CD4-positive, alpha-beta memory T cell (primary cell): ENCODE results near the gene ERVH48-1. TPM values are rescaled to one million over a fixed set of nuclear protein-coding genes. Genes with fewer than 3 reads are reported as not detected.

ENCODE experiments used
- CTCF ChIA-PET: fragments of 350-600 bp; sonication (Branson Sonifier 250); formaldehyde crosslinking; loops from one replicate; lab custom pipeline; 2021; ENCODE audit warnings: inconsistent platforms; ENCODE audit not compliant: partially characterized antibody; lab: Charles Lee
- POLR2A ChIA-PET: fragments of 350-600 bp; sonication (Branson Sonifier 250); formaldehyde crosslinking; loops from one replicate; lab custom pipeline; 2021; ENCODE audit not compliant: partially characterized antibody; lab: Charles Lee
- DNase-seq, 5 donors: peaks; one replicate each; pipeline versions ENCODE4 v3.0.0 to v3.0.0-alpha.2; 2020 to 2022; ENCODE audit warnings: mixed read lengths in 1 of 5
- H3K27ac ChIP-seq: one replicate; pipeline ENCODE4 v1.7.0; 2013; ENCODE audit warnings: low read depth, low read length
- H3K27me3 ChIP-seq: 2 replicates; pipeline ENCODE4 v1.7.0; 2013; ENCODE audit warnings: mild to moderate bottlenecking, low read length, moderate library complexity; ENCODE audit not compliant: insufficient read depth
- H3K36me3 ChIP-seq: 2 replicates; pipeline ENCODE4 v1.7.0; 2013; ENCODE audit warnings: mild to moderate bottlenecking, low read length, moderate library complexity; ENCODE audit not compliant: insufficient read depth
- H3K4me1 ChIP-seq: 2 replicates; pipeline ENCODE4 v1.7.0; 2013; ENCODE audit warnings: mild to moderate bottlenecking, low read length, moderate library complexity; ENCODE audit not compliant: insufficient read depth
- H3K4me3 ChIP-seq, 2 donors: one replicate each; pipeline ENCODE4 v1.7.0; 2013; ENCODE audit warnings: low read length in 2 of 2, mild to moderate bottlenecking in 1 of 2
- H3K9me3 ChIP-seq, 2 donors: one replicate each; pipeline ENCODE4 v1.7.0; 2013; ENCODE audit warnings: low read length in 2 of 2, control low read depth in 1 of 2; ENCODE audit not compliant: control insufficient read depth in 1 of 2
- H3K27ac Mint-ChIP-seq, 7 donors: one replicate each; pipeline ENCODE4 v1.8.0; 2020 to 2021; ENCODE audit warnings: mixed read lengths in 7 of 7, mild to moderate bottlenecking in 6 of 7, inconsistent platforms in 3 of 7, moderate library complexity in 3 of 7
- H3K27me3 Mint-ChIP-seq, 2 donors: one replicate each; pipeline ENCODE4 v1.8.0; 2020 to 2021; ENCODE audit warnings: mixed read lengths in 2 of 2
- H3K36me3 Mint-ChIP-seq, 2 donors: one replicate each; pipeline ENCODE4 v1.8.0; 2020 to 2021; ENCODE audit warnings: mixed read lengths in 2 of 2, inconsistent platforms in 1 of 2, mild to moderate bottlenecking in 1 of 2
- H3K4me1 Mint-ChIP-seq, 4 donors: one replicate each; pipeline ENCODE4 v1.8.0; 2020 to 2021; ENCODE audit warnings: mixed read lengths in 4 of 4, mild to moderate bottlenecking in 1 of 4
- H3K4me3 Mint-ChIP-seq, 8 donors: one replicate each; pipeline ENCODE4 v1.8.0; 2020 to 2021; ENCODE audit warnings: mixed read lengths in 8 of 8, mild to moderate bottlenecking in 7 of 8, moderate library complexity in 6 of 8, inconsistent platforms in 3 of 8
- H3K9me3 Mint-ChIP-seq, 8 donors: one replicate each; pipeline ENCODE4 v1.8.0; 2020 to 2021; ENCODE audit warnings: mixed read lengths in 8 of 8, mild to moderate bottlenecking in 5 of 8, inconsistent platforms in 3 of 8, moderate library complexity in 1 of 8
- intact Hi-C: fragments of 100-400 bp; cut with micrococcal nuclease; formaldehyde crosslinking; loops from one replicate; pipeline ENCODE4 v1.15.1; 2023
- polyA plus RNA-seq, 2 donors: library from polyadenylated mRNA; unstranded; fragments of 300-500 nt; fragmentation: Illumina TruSeq; gene quantifications; one replicate each; pipeline ENCODE4 v1.2.3, GENCODE V29; 2021
- total RNA-seq, 2 experiments: library from RNA; stranded (reverse); gene quantifications; one replicate each; pipeline ENCODE4 v1.2.3, GENCODE V29; 2021

ERVH48-1 gene
- total RNA-seq: not detected
- not detected for polyA plus RNA-seq

- no peak within 1 kb of the TSS for H3K4me3 Mint-ChIP-seq
- intact Hi-C loops: no loop called here
- H3K36me3 ChIP-seq: no peaks in the 10 kb centered on the region
- no peaks in the 10 kb centered on the region for H3K27me3 ChIP-seq
- H3K4me1 ChIP-seq: peaks cover 14% of the 10 kb centered on the region
- CTCF ChIA-PET: interaction anchor here (0.7 kb wide), 1 partner anchor 378 kb away, joined by 3 read pairs; no protein-coding TSS in a partner anchor
- H3K27ac ChIP-seq: no peak within 1 kb of the TSS
- DNase-seq: no peak
- H3K27me3 Mint-ChIP-seq: no peaks in the 10 kb centered on the region
- POLR2A ChIA-PET: no interaction called here
- no peak within 1 kb of the TSS for H3K27ac Mint-ChIP-seq
- H3K36me3 Mint-ChIP-seq: no peaks in the 10 kb centered on the region
- no peaks in the 10 kb centered on the region for H3K9me3 ChIP-seq
- peaks cover 10 to 12% (median 12%) of the 10 kb centered on the region in 4 donors for H3K4me1 Mint-ChIP-seq
- no peak within 1 kb of the TSS for H3K4me3 ChIP-seq
- H3K9me3 Mint-ChIP-seq: no peaks in the 10 kb centered on the region
Measured at GRCh38 chr21:42925114-42925926, at the start of gene ERVH48-1. Gene ERVH48-1, minus strand, starts transcription at chr21:42925630. Its CDS starts 6,624 bp downstream, at chr21:42919006.

- H3K27me3 ChIP-seq: no peaks in the 10 kb centered on the region
- CTCF ChIA-PET: no interaction called here
- H3K4me3 Mint-ChIP-seq: peak within 1 kb of the TSS; percentile 84 to 95 (median 90)
Measured at GRCh38 chr21:42973991-42974831, 48.8 kb upstream of the ERVH48-1 start, which contains the start of gene PKNOX1. Gene PKNOX1, plus strand, starts transcription at chr21:42974562. Its CDS starts 29,820 bp downstream, at chr21:43004382.

GRCh38 chr21:42973309-42973990 is 48.0 kb upstream of the ERVH48-1 start:
- DNase-seq: no peak
- POLR2A ChIA-PET: interaction anchor here (0.7 to 2.7 kb wide), 10 partner anchors 17 to 1684 kb away, joined by 3 to 35 read pairs (median 4); partner anchors contain the start of genes CFAP410, KRTAP12-3, NDUFV3 and RRP1
- Mint-ChIP-seq H3K27me3 (no peaks in the 10 kb centered on the region), H3K36me3 (peaks cover 0 to 9% of the 10 kb centered on the region in 2 donors), H3K4me1 (peaks cover 14 to 42% (median 26%) of the 10 kb centered on the region in 4 donors), H3K9me3 (no peaks in the 10 kb centered on the region), H3K27ac (peak overlapping the region; percentile 88 to 93 (median 91)), H3K4me3 (peak overlapping the region; percentile 69 to 92 (median 81))
- Histone ChIP-seq H3K36me3 (no peaks in the 10 kb centered on the region), H3K27ac (peak overlapping the region; percentile 91), H3K4me1 (peaks cover 25% of the 10 kb centered on the region), H3K27me3 (no peaks in the 10 kb centered on the region), H3K9me3 (no peaks in the 10 kb centered on the region), H3K4me3 (peak overlapping the region; percentile 51 to 94)
- CTCF ChIA-PET: no interaction called here
- intact Hi-C loops: loop anchor here (5.0 kb wide), 1 partner anchor 1364 kb away; the partner anchor contains the start of gene CFAP410

More at GRCh38 chr21:42973991-42974831, 48.8 kb upstream of the ERVH48-1 start, which contains the start of gene PKNOX1:
- Histone ChIP-seq H3K36me3 (no peaks in the 10 kb centered on the region), H3K27ac (peak within 1 kb of the TSS; percentile 91), H3K4me3 (peak within 1 kb of the TSS; percentile 70 to 94), H3K9me3 (no peaks in the 10 kb centered on the region), H3K4me1 (peaks cover 25% of the 10 kb centered on the region)
- Mint-ChIP-seq H3K9me3 (no peaks in the 10 kb centered on the region), H3K36me3 (peaks cover 4 to 15% of the 10 kb centered on the region in 2 donors), H3K4me1 (peaks cover 16 to 42% (median 30%) of the 10 kb centered on the region in 4 donors), H3K27ac (peak within 1 kb of the TSS; percentile 91 to 98 (median 93)), H3K27me3 (no peaks in the 10 kb centered on the region)
- intact Hi-C loops: loop anchor here (1.0 to 5.0 kb wide), 5 partner anchors 81 to 1363 kb away; partner anchors contain the start of genes CFAP410, NDUFV3, RSPH1 and WDR4
- POLR2A ChIA-PET: interaction anchor here (0.7 to 2.7 kb wide), 9 partner anchors 16 to 1683 kb away, joined by 3 to 35 read pairs (median 4); partner anchors contain the start of genes CFAP410, KRTAP12-3, NDUFV3 and RRP1
- DNase-seq: peak; percentile 99 to 100 (median 99)

- H3K27me3 ChIP-seq: no peaks in the 10 kb centered on the region
- no peak for DNase-seq
- CTCF ChIA-PET: no interaction called here
- Mint-ChIP-seq H3K27ac (no peak overlapping the region), H3K27me3 (no peaks in the 10 kb centered on the region), H3K4me3 (peak overlapping the region in 1 of 8 donors; percentile 20), H3K36me3 (peaks cover 0 to 8% of the 10 kb centered on the region in 2 donors), H3K9me3 (no peaks in the 10 kb centered on the region), H3K4me1 (peaks cover 11 to 30% (median 18%) of the 10 kb centered on the region in 4 donors)
- no peaks in the 10 kb centered on the region for H3K36me3 ChIP-seq
- POLR2A ChIA-PET: no interaction called here
- intact Hi-C loops: loop anchor here (5.0 kb wide), 1 partner anchor 1365 kb away; the partner anchor contains the start of gene CFAP410
- peaks cover 25% of the 10 kb centered on the region for H3K4me1 ChIP-seq
- H3K27ac ChIP-seq: no peak overlapping the region
- no peak overlapping the region for H3K4me3 ChIP-seq
- no peaks in the 10 kb centered on the region for H3K9me3 ChIP-seq
Measured at GRCh38 chr21:42971897-42972275, 46.5 kb upstream of the ERVH48-1 start.

GRCh38 chr21:42970946-42971653 is 45.7 kb upstream of the ERVH48-1 start:
- Mint-ChIP-seq H3K4me3 (no peak overlapping the region), H3K9me3 (no peaks in the 10 kb centered on the region), H3K27ac (peak overlapping the region in 2 of 7 donors; percentile 48 to 52), H3K4me1 (peaks cover 3 to 22% (median 11%) of the 10 kb centered on the region in 4 donors), H3K36me3 (peaks cover 0 to 8% of the 10 kb centered on the region in 2 donors), H3K27me3 (no peaks in the 10 kb centered on the region)
- peaks cover 20% of the 10 kb centered on the region for H3K4me1 ChIP-seq
- H3K27ac ChIP-seq: no peak overlapping the region
- no peaks in the 10 kb centered on the region for H3K36me3 ChIP-seq
- ChIA-PET POLR2A (no interaction called here), CTCF (no interaction called here)
- no peak overlapping the region for H3K4me3 ChIP-seq
- no peak for DNase-seq
- H3K9me3 ChIP-seq: no peaks in the 10 kb centered on the region
- H3K27me3 ChIP-seq: no peaks in the 10 kb centered on the region
- intact Hi-C loops: loop anchor here (5.0 kb wide), 1 partner anchor 1366 kb away; the partner anchor contains the start of gene CFAP410

- Mint-ChIP-seq H3K36me3 (no peaks in the 10 kb centered on the region), H3K4me3 (no peak overlapping the region), H3K4me1 (peaks cover 0 to 9% (median 5%) of the 10 kb centered on the region in 4 donors), H3K27me3 (no peaks in the 10 kb centered on the region), H3K27ac (no peak overlapping the region), H3K9me3 (no peaks in the 10 kb centered on the region)
- Histone ChIP-seq H3K4me1 (peaks cover 12% of the 10 kb centered on the region), H3K9me3 (no peaks in the 10 kb centered on the region), H3K4me3 (no peak overlapping the region), H3K27ac (no peak overlapping the region), H3K27me3 (no peaks in the 10 kb centered on the region), H3K36me3 (no peaks in the 10 kb centered on the region)
- DNase-seq: no peak
- POLR2A ChIA-PET: no interaction called here
- CTCF ChIA-PET: no interaction called here
- intact Hi-C loops: no loop called here
Measured at GRCh38 chr21:42969193-42969600, 43.8 kb upstream of the ERVH48-1 start.
